ENCODE results near the gene GRAMD2A. TPM values are rescaled to one million over a fixed set of nuclear protein-coding genes. Genes with fewer than 3 reads are reported as not detected.

The GRAMD2A gene
- total and polyA plus RNA-seq, 2 donors (not counting 3 experiments of a cell fraction or from before 2014, with no cell fraction given): 0.08 to 0.29 TPM

- Histone ChIP-seq H3K79me2 (ENCODE audit: control insufficient read depth, insufficient read depth, low read length) (peaks cover 70% of the 10 kb centered on the region), H3K4me2 (ENCODE audit: insufficient read depth, low read length) (peak overlapping the region; percentile 93), H3K9me1 (replicated peaks; ENCODE audit: control insufficient read depth, extremely low read depth, insufficient read depth, low read length) (no peaks in the 10 kb centered on the region), H3K9me3 (replicated peaks; ENCODE audit: control insufficient read depth, insufficient read depth, low read length) (no peaks in the 10 kb centered on the region), H3K27ac (ENCODE audit: insufficient read depth, low read depth, low read length) (peak overlapping the region; percentile 84), H3K4me3 (replicated peaks in 1 of 3; ENCODE audit: insufficient read depth in 1 of 3, low read depth in 1 of 3, low read length in 3 of 3) (peak overlapping the region in 1 of 3 experiments; percentile 70), H3K4me1 (ENCODE audit: control insufficient read depth, extremely low read depth, insufficient read depth, low read length) (peaks cover 59% of the 10 kb centered on the region), H3K36me3 (ENCODE audit: control insufficient read depth in 2 of 2, extremely low read depth in 1 of 2, insufficient read depth in 2 of 2, low read length in 2 of 2) (peaks cover 3 to 4% of the 10 kb centered on the region in 2 experiments), H3K27me3 (ENCODE audit: control insufficient read depth in 2 of 2, insufficient read depth in 2 of 2, low read length in 2 of 2) (no peaks in the 10 kb centered on the region), H2AFZ (ENCODE audit: low read depth, low read length) (no peak overlapping the region), H3K9ac (replicated peaks; ENCODE audit: extremely low read depth, insufficient read depth, low read length) (peak overlapping the region; percentile 45), H4K20me1 (replicated peaks; ENCODE audit: control insufficient read depth, extremely low read depth, insufficient read depth, low read length) (no peaks in the 10 kb centered on the region)
- dilution Hi-C loops (cut with MboI; ENCODE audit: extremely low pct_ligation_motif_present, low sequenced_read_pairs): no loop called here
- TF ChIP-seq GATA2 (IDR thresholded peaks at IDR 0.05; ENCODE audit: insufficient read depth, insufficient read length, low read depth, low read length) (no peak), MYC (IDR thresholded peaks at IDR 0.05; ENCODE audit: low read depth, low read length) (no peak), EZH2 (IDR thresholded peaks at IDR 0.05; ENCODE audit: borderline replicate concordance, low read depth, low read length, severe bottlenecking) (no peak), FOS (IDR thresholded peaks at IDR 0.05; ENCODE audit: borderline replicate concordance, insufficient read depth, low read length) (no peak), POLR2AphosphoS5 (IDR thresholded peaks at IDR 0.05; ENCODE audit: insufficient read depth, low read depth, low read length) (no peak), JUN (IDR thresholded peaks at IDR 0.05; ENCODE audit: borderline replicate concordance, insufficient read depth, insufficient read length, low read depth) (no peak), POLR2A (IDR thresholded peaks at IDR 0.05; ENCODE audit: low read depth, low read length) (no peak), MAX (IDR thresholded peaks at IDR 0.05; ENCODE audit: insufficient read depth, insufficient read length) (no peak)
- TF ChIP-seq, protein P1, sequence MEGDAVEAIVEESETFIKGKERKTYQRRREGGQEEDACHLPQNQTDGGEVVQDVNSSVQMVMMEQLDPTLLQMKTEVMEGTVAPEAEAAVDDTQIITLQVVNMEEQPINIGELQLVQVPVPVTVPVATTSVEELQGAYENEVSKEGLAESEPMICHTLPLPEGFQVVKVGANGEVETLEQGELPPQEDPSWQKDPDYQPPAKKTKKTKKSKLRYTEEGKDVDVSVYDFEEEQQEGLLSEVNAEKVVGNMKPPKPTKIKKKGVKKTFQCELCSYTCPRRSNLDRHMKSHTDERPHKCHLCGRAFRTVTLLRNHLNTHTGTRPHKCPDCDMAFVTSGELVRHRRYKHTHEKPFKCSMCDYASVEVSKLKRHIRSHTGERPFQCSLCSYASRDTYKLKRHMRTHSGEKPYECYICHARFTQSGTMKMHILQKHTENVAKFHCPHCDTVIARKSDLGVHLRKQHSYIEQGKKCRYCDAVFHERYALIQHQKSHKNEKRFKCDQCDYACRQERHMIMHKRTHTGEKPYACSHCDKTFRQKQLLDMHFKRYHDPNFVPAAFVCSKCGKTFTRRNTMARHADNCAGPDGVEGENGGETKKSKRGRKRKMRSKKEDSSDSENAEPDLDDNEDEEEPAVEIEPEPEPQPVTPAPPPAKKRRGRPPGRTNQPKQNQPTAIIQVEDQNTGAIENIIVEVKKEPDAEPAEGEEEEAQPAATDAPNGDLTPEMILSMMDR (IDR thresholded peaks at IDR 0.05; ENCODE audit: extremely low read depth in 1 of 2, insufficient read depth in 1 of 2, low read depth in 1 of 2, low read length in 2 of 2): no peak
- FAIRE-seq (no peak), DNase-seq (ENCODE audit: low read depth, low spot score) (no peak)
- intact Hi-C loops (cut with micrococcal nuclease): loop anchor here (1.0 kb wide), 1 partner anchor 10 kb away; no protein-coding TSS in a partner anchor
- BruUV-seq (replicated peaks): no TSS peak
- POLR2A ChIA-PET: interaction anchor here (0.5 to 1.2 kb wide), 3 partner anchors 9 to 44 kb away, joined by 3 to 5 read pairs (median 3); no protein-coding TSS in a partner anchor
- CTCF ChIA-PET: interaction anchor here (0.5 to 4.9 kb wide), 13 partner anchors 10 to 475 kb away, joined by 3 to 47 read pairs (median 5); partner anchors contain the start of genes ARIH1, GRAMD2A, MYO9A and SENP8
Measured at GRCh38 chr15:72227720-72228119, 30.1 kb upstream of the GRAMD2A start.

All from endothelial cell of umbilical vein (primary cell).